HPDE6-E6E7 (cell line): ENCODE measurements around the gene CDA.

ENCODE experiments used
- DNase-seq: peaks from one replicate; pipeline ENCODE4 v3.0.0; 2011; ENCODE audit warnings: missing footprints; ENCODE audit errors: extremely low spot score

Gene CDA

GRCh38 chr1:20648946-20649345, 60.0 kb downstream of the CDA start:
- no peak for DNase-seq

DNA sequence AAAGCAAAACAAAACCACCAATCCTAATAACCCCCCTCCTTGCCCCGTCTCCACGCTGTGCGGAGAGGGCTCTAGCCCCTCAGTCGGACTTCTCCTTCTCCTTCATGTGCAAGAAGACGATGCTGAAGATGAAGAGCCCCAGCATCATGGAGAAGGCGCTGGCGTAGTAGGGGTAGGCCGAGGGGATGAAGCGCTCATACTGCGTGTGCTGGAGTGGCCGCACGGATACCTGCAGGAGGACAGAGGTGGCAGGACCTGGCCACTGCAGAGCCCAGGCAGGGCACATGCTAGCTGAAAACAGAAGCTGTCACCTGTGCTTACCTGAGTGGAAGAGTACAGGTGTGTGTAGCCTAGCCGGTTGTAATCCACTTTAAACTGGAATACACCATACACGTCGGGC, 63.4 kb downstream of the CDA start:
- DNase-seq = no peak

DNA sequence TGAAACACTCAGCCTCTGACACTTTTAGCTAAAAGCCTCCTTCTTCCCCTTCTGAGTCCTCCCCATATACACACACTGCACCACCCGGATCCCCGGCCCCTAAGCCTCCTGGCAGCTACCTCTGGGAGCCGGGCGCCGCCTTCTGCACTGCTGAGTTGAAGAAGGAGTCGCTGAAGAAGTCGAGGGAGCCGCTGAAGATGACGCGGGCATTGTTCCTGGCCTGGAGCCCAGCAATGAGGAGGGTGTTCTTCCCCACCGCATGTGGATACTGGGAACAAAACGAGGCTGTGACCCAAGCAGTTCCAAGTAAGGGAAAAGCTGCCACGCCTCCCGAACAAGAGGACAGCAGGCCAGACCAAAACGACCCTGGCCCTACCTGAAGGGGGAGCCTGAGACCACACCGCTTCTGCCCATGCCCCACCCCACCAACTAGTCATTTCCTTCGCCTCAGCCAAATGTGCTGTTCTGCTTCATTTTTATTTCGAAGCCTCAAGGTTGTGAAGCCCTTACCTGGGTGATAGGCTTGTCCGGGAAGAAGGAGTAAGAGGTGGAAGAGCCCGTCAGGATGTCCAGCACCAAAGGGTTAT, 65.3 kb downstream of the CDA start:
- no peak for DNase-seq

DNA sequence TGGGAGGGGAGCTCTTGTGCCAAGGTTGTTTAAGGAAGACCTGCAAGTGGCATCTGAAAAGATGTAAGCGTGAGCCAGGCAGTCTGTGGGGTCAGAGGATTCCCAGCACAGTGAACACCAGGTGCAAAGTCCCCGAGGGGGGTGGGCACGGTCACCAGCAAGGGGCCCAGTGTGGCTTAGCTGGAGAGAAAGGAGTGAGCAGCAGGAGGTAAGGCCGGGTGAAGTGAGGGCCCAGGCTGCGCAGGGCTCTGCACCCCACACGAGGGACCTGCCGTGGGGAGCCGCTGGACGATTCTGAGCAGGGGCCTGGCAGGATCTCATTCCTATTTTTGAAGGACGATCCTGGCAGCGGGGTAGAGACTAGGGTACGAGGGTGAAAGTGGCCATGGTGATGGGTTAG, 68.1 kb downstream of the CDA start:
- no peak for DNase-seq

DNA sequence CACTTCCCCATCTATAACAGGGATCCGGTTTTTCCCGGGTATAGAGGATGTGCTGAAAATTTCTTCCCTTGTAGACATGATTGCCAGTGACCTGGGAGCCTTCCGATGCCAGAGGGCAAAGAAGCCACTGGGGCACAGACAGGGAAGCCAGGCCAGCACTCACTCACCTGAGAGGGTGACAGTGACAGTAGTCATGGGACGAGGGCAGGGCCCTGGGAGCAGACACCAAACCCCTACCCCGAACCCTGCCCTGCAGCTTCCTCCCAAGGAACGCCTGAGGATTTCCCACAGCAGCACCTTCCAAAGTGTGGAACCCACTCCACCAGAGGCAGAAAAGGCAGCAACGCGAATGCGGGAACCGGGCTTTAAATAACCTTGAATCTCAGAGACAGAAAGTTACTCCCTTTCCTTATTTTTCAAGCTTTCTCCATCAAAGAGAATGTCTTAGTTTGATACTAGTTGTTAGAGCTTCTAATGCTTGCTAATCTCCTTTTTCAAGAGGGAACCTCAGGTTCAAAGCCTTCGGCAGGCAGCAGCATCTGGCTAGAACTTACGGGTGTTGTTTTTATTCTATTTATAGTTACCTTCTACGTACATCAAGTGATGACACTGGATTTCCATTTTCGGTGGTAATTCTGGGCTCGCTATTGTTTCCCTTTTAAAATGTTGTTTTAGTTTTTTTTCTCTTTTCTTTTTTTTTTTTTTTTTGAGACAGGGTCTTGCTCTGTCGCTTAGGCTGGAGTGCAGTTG, 69.4 kb downstream of the CDA start:
- DNase-seq = no peak

GRCh38 chr1:20660363-20660762, 71.5 kb downstream of the CDA start:
- no peak for DNase-seq

DNA sequence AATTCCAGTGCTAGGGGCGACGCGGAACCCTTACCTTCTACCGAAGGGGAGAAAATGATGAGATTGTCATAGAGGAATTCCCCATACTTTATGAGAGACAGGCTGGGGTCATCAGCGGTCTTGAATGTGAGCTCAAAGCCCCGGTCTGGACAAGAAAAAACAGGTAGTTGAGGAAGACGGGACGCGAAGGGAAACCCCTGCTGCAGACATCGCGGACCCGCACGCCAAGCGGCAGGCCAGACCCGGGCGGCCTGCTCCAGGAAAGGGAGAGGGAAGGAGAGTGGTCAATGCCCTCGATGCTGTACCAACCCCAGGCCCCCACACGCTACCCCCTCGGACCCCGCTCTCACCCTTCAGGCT, 71.9 kb downstream of the CDA start:
- no peak for DNase-seq

DNA sequence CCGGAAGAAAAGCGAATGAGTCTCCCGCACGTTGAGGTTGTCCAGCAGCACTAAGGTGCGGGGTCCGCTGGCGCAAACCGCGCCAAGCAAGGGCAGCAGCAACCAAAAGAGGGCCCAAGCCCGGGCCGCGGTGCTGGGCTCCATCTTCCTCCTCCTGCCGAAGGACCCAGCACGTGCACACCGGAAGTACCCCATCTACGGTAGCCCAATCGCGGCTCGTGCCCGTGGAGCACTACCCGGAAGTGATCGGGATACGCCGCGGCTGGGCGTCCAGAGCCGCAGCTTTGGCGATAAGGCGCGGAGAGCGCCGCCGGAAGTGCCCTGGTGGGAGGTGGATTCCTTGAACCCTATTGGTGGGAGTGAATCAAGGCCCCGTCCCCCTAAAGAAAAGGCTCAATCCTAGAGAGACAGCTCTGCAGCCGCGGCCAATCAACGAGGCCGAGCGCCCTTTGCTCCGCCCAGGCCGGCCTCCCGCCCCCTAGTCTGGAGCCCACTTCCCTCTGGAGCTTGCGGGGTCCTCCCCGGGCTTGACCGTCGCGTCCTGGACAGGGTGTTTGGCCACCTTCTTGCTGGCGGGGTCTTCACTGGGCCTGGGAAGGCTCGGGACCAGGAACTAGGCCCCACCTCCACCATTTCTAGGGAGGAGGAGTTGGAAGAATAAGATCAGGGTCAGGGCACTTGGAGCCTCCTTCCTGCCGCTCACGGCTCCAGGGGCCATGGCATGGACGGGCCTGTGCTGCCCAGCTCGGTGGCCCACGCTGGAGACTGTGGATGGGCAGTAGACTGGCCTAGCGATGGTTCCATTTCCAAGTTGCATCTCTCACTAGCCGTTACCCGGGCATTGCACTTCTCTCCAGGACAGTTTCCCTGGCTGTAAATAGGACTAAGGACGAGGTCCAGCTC, 72.6 kb downstream of the CDA start, which contains the start of gene DDOST:
DDOST (minus strand) TSS at position 163 of the 903 bp plus-strand sequence; CDS start at position 144, 19 bp downstream.
- peak; percentile 99 for DNase-seq

- DNase-seq = no peak
Measured at GRCh38 chr1:20662110-20662475, 73.2 kb downstream of the CDA start.

- DNase-seq = no peak
Measured at GRCh38 chr1:20663365-20663764, 74.5 kb downstream of the CDA start.

GRCh38 chr1:20663969-20664715, 75.2 kb downstream of the CDA start:
- no peak for DNase-seq

DNA sequence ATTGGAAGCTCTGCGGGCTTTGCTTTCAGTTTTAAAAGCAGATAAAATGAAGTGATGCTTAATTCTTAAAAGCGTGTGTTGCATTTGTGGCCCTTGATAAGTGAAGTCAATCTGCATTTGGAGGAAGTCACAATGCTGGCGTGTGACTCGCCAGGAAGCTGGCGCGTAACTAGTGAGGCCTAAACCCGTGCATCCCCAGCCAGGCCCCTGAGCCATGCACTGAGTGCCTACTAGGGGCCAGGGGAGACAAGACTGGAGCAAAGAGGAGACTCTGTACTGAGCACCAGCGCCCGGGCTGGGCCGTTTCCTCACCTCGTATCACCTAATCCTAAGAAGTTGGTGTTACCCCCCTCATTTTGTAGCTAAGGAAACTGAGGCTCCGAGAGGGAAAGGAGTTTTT, 76.8 kb downstream of the CDA start:
- no peak for DNase-seq

GRCh38 chr1:20666146-20666545, 77.2 kb downstream of the CDA start:
- no peak for DNase-seq

GRCh38 chr1:20666804-20667203, 77.9 kb downstream of the CDA start:
- DNase-seq = no peak
